ENCODE results near the gene CTIF. TPM values are rescaled to one million over a fixed set of nuclear protein-coding genes. Genes with fewer than 3 reads are reported as not detected.

CTIF gene
- total RNA-seq (10 to 100 TPM in 1 of 5 experiments, 1 to 10 TPM in 4; 1.3 to 11.2 (median 2.5) TPM), polyA plus RNA-seq (not detected), total RNA-seq (0.54 reads per million)

- H3K27ac Mint-ChIP-seq, result peak within 1 kb of the TSS in 1 of 9 donors; percentile 46
- no peaks in the 10 kb centered on the region for H3K9me3 ChIP-seq (ENCODE audit: control insufficient read depth in 2 of 3, low read length in 3 of 3)
- ATAC-seq (peak; percentile 78), DNase-seq (peak; percentile 17 to 71 (median 37))
- peaks cover 1 to 31% (median 6%) of the 10 kb centered on the region in 5 donors for H3K27me3 Mint-ChIP-seq
- no peaks in the 10 kb centered on the region for H3K27me3 ChIP-seq (ENCODE audit: control insufficient read depth in 2 of 2, insufficient read depth in 2 of 2, low read length in 2 of 2)
- H3K4me3 ChIP-seq (ENCODE audit: low read length), result peak within 1 kb of the TSS; percentile 75
- H3K4me1 ChIP-seq (ENCODE audit: control insufficient read depth in 2 of 2, insufficient read depth in 2 of 2, low read length in 2 of 2), result peaks cover 0 to 5% of the 10 kb centered on the region in 2 donors
- H3K27ac ChIP-seq (ENCODE audit: low read depth, low read length), result peak within 1 kb of the TSS; percentile 19
- ChIA-PET CTCF (no interaction called here), POLR2A (no interaction called here)
- H3K4me1 Mint-ChIP-seq, result peaks cover 0 to 17% (median 0%) of the 10 kb centered on the region in 7 donors
- H3K36me3 ChIP-seq (ENCODE audit: control insufficient read depth in 2 of 3, insufficient read depth in 3 of 3, low read length in 3 of 3), result no peaks in the 10 kb centered on the region
- no peaks in the 10 kb centered on the region for H3K36me3 Mint-ChIP-seq
- intact Hi-C loops (cut with micrococcal nuclease), result loop anchor here (2.0 to 10.0 kb wide), 4 partner anchors 64 to 1274 kb away; partner anchors contain the start of genes ACAA2 (in 1 of the 2), RPL17 (in 1 of the 2) and SMAD2 (in 1 of the 2)
- peak within 1 kb of the TSS; percentile 73 to 95 (median 88) for H3K4me3 Mint-ChIP-seq
- H3K9me3 Mint-ChIP-seq, result no peaks in the 10 kb centered on the region
These were observed at the start of gene CTIF for GRCh38 chr18:48538531-48539405. CTIF (plus strand) TSS chr18:48539031; CDS start chr18:48619566, 80,535 bp downstream.

GRCh38 chr18:48490641-48491293, 48.1 kb upstream of the CTIF start:
- H3K27ac ChIP-seq (ENCODE audit: low read depth, low read length), result no peak overlapping the region
- intact Hi-C loops (cut with micrococcal nuclease), result no loop called here
- ChIA-PET POLR2A (no interaction called here), CTCF (no interaction called here)
- H3K27me3 ChIP-seq (ENCODE audit: control insufficient read depth in 2 of 2, insufficient read depth in 2 of 2, low read length in 2 of 2), result peaks cover 0 to 4% of the 10 kb centered on the region in 2 donors
- Mint-ChIP-seq H3K9me3 (peaks cover 0 to 4% (median 0%) of the 10 kb centered on the region in 11 donors), H3K27ac (no peak overlapping the region), H3K4me1 (peaks cover 0 to 3% (median 0%) of the 10 kb centered on the region in 7 donors), H3K36me3 (peaks cover 0 to 3% (median 0%) of the 10 kb centered on the region in 5 donors), H3K27me3 (peaks cover 35 to 51% (median 44%) of the 10 kb centered on the region in 5 donors), H3K4me3 (no peak overlapping the region)
- H3K9me3 ChIP-seq (ENCODE audit: control insufficient read depth in 2 of 3, low read length in 3 of 3), result no peaks in the 10 kb centered on the region
- H3K36me3 ChIP-seq (ENCODE audit: control insufficient read depth in 2 of 3, insufficient read depth in 3 of 3, low read length in 3 of 3), result no peaks in the 10 kb centered on the region
- H3K4me3 ChIP-seq (ENCODE audit: low read length), result no peak overlapping the region
- DNase-seq (no peak), ATAC-seq (no peak)
- H3K4me1 ChIP-seq (ENCODE audit: control insufficient read depth in 2 of 2, insufficient read depth in 2 of 2, low read length in 2 of 2), result no peaks in the 10 kb centered on the region

GRCh38 chr18:48492880-48493279, 46.0 kb upstream of the CTIF start:
- H3K9me3 Mint-ChIP-seq, result peaks cover 2 to 22% (median 11%) of the 10 kb centered on the region in 11 donors
- POLR2A ChIA-PET, result no interaction called here
- CTCF ChIA-PET, result interaction anchor here (0.6 kb wide), 1 partner anchor 31 kb away, joined by 3 read pairs; no protein-coding TSS in a partner anchor
- peaks cover 0 to 4% (median 2%) of the 10 kb centered on the region in 3 experiments for H3K9me3 ChIP-seq (ENCODE audit: control insufficient read depth in 2 of 3, low read length in 3 of 3)
- no peak overlapping the region for H3K27ac Mint-ChIP-seq
- ATAC-seq, result no peak
- intact Hi-C loops (cut with micrococcal nuclease), result no loop called here
- H3K4me1 ChIP-seq (ENCODE audit: control insufficient read depth in 2 of 2, insufficient read depth in 2 of 2, low read length in 2 of 2), result no peaks in the 10 kb centered on the region
- peaks cover 0 to 3% (median 0%) of the 10 kb centered on the region in 7 donors for H3K4me1 Mint-ChIP-seq
- no peak overlapping the region for H3K4me3 ChIP-seq (ENCODE audit: low read length)
- H3K36me3 Mint-ChIP-seq, result peaks cover 0 to 5% (median 1%) of the 10 kb centered on the region in 5 donors
- no peak overlapping the region for H3K4me3 Mint-ChIP-seq
- no peaks in the 10 kb centered on the region for H3K36me3 ChIP-seq (ENCODE audit: control insufficient read depth in 2 of 3, insufficient read depth in 3 of 3, low read length in 3 of 3)
- peaks cover 39 to 52% (median 49%) of the 10 kb centered on the region in 5 donors for H3K27me3 Mint-ChIP-seq
- no peak for DNase-seq
- peaks cover 0 to 4% of the 10 kb centered on the region in 2 donors for H3K27me3 ChIP-seq (ENCODE audit: control insufficient read depth in 2 of 2, insufficient read depth in 2 of 2, low read length in 2 of 2)
- no peak overlapping the region for H3K27ac ChIP-seq (ENCODE audit: low read depth, low read length)

GRCh38 chr18:48493434-48494230, 45.2 kb upstream of the CTIF start:
- ATAC-seq (no peak), DNase-seq (no peak)
- Mint-ChIP-seq H3K36me3 (peaks cover 0 to 6% (median 2%) of the 10 kb centered on the region in 5 donors), H3K27ac (no peak overlapping the region), H3K4me3 (no peak overlapping the region), H3K27me3 (peaks cover 43 to 55% (median 51%) of the 10 kb centered on the region in 5 donors), H3K4me1 (peaks cover 0 to 3% (median 0%) of the 10 kb centered on the region in 7 donors), H3K9me3 (peaks cover 3 to 28% (median 15%) of the 10 kb centered on the region in 11 donors)
- Histone ChIP-seq H3K9me3 (ENCODE audit: control insufficient read depth in 2 of 3, low read length in 3 of 3) (peaks cover 0 to 5% (median 4%) of the 10 kb centered on the region in 3 experiments), H3K27ac (ENCODE audit: low read depth, low read length) (no peak overlapping the region), H3K27me3 (ENCODE audit: control insufficient read depth in 2 of 2, insufficient read depth in 2 of 2, low read length in 2 of 2) (peaks cover 0 to 4% of the 10 kb centered on the region in 2 donors), H3K36me3 (ENCODE audit: control insufficient read depth in 2 of 3, insufficient read depth in 3 of 3, low read length in 3 of 3) (no peaks in the 10 kb centered on the region), H3K4me3 (ENCODE audit: low read length) (no peak overlapping the region), H3K4me1 (ENCODE audit: control insufficient read depth in 2 of 2, insufficient read depth in 2 of 2, low read length in 2 of 2) (no peaks in the 10 kb centered on the region)
- ChIA-PET CTCF (interaction anchor here (0.6 kb wide), 1 partner anchor 32 kb away, joined by 3 read pairs; no protein-coding TSS in a partner anchor), POLR2A (no interaction called here)
- intact Hi-C loops (cut with micrococcal nuclease), result no loop called here

- Mint-ChIP-seq H3K4me3 (no peak overlapping the region), H3K27me3 (peaks cover 35 to 44% (median 38%) of the 10 kb centered on the region in 5 donors), H3K36me3 (peaks cover 0 to 10% (median 0%) of the 10 kb centered on the region in 5 donors), H3K27ac (no peak overlapping the region), H3K9me3 (peaks cover 3 to 28% (median 15%) of the 10 kb centered on the region in 11 donors), H3K4me1 (peaks cover 0 to 3% (median 0%) of the 10 kb centered on the region in 7 donors)
- intact Hi-C loops (cut with micrococcal nuclease), result no loop called here
- Histone ChIP-seq H3K27me3 (ENCODE audit: control insufficient read depth in 2 of 2, insufficient read depth in 2 of 2, low read length in 2 of 2) (peaks cover 0 to 8% of the 10 kb centered on the region in 2 donors), H3K4me3 (ENCODE audit: low read length) (no peak overlapping the region), H3K9me3 (ENCODE audit: control insufficient read depth in 2 of 3, low read length in 3 of 3) (peaks cover 0 to 5% (median 4%) of the 10 kb centered on the region in 3 experiments), H3K36me3 (ENCODE audit: control insufficient read depth in 2 of 3, insufficient read depth in 3 of 3, low read length in 3 of 3) (no peaks in the 10 kb centered on the region), H3K27ac (ENCODE audit: low read depth, low read length) (no peak overlapping the region), H3K4me1 (ENCODE audit: control insufficient read depth in 2 of 2, insufficient read depth in 2 of 2, low read length in 2 of 2) (no peaks in the 10 kb centered on the region)
- ATAC-seq (no peak), DNase-seq (no peak)
- POLR2A ChIA-PET, result no interaction called here
- CTCF ChIA-PET, result no interaction called here
These were observed 41.0 kb upstream of the CTIF start for GRCh38 chr18:48497863-48498262.

- no peak overlapping the region for H3K4me3 Mint-ChIP-seq
- H3K4me1 Mint-ChIP-seq, result no peaks in the 10 kb centered on the region
- H3K36me3 Mint-ChIP-seq, result peaks cover 0 to 10% (median 2%) of the 10 kb centered on the region in 5 donors
- no peak overlapping the region for H3K27ac Mint-ChIP-seq
- H3K9me3 Mint-ChIP-seq, result peaks cover 6 to 48% (median 24%) of the 10 kb centered on the region in 11 donors
- intact Hi-C loops (cut with micrococcal nuclease), result no loop called here
- H3K27me3 Mint-ChIP-seq, result peaks cover 29 to 55% (median 33%) of the 10 kb centered on the region in 5 donors
- CTCF ChIA-PET, result no interaction called here
- H3K9me3 ChIP-seq (ENCODE audit: control insufficient read depth in 2 of 3, low read length in 3 of 3), result peaks cover 0 to 5% (median 4%) of the 10 kb centered on the region in 3 experiments
- DNase-seq (no peak), ATAC-seq (no peak)
- peaks cover 0 to 4% of the 10 kb centered on the region in 2 donors for H3K27me3 ChIP-seq (ENCODE audit: control insufficient read depth in 2 of 2, insufficient read depth in 2 of 2, low read length in 2 of 2)
- H3K36me3 ChIP-seq (ENCODE audit: control insufficient read depth in 2 of 3, insufficient read depth in 3 of 3, low read length in 3 of 3), result no peaks in the 10 kb centered on the region
- H3K4me1 ChIP-seq (ENCODE audit: control insufficient read depth in 2 of 2, insufficient read depth in 2 of 2, low read length in 2 of 2), result no peaks in the 10 kb centered on the region
- H3K27ac ChIP-seq (ENCODE audit: low read depth, low read length), result no peak overlapping the region
- H3K4me3 ChIP-seq (ENCODE audit: low read length), result no peak overlapping the region
- POLR2A ChIA-PET, result no interaction called here
These were observed 38.3 kb upstream of the CTIF start for GRCh38 chr18:48500517-48500916.

Measured in naive thymus-derived CD4-positive, alpha-beta T cell (primary cell).